NCI-H748 (cell line): Measurements from ENCODE around the gene PPP1R12B.
A peak's percentile ranks its signal among the peaks of the same experiment; 100 is the strongest.
"Not testable (repeated sequence)": the region's sequence is repeated elsewhere in the genome, so short reads cannot be mapped to it uniquely, and the experiment has no call there.

Source experiments
- DNase-seq: peaks from one replicate; lab custom pipeline; 2025; ENCODE audit not compliant: unreplicated experiment; lab: John Stamatoyannopoulos, UW

Gene PPP1R12B

GRCh38 chr1:202439308-202439707 is 90.8 kb downstream of the PPP1R12B start:
- DNase-seq, result no peak

- not testable (repeated sequence) for DNase-seq
These were observed 99.6 kb downstream of the PPP1R12B start for GRCh38 chr1:202448140-202448539.

GRCh38 chr1:202451641-202452040 is 103.1 kb downstream of the PPP1R12B start:
- DNase-seq, result not testable (repeated sequence)

- no peak for DNase-seq
These were observed 104.0 kb downstream of the PPP1R12B start for GRCh38 chr1:202452508-202452907.

- not testable (repeated sequence) for DNase-seq
These were observed 108.1 kb downstream of the PPP1R12B start for GRCh38 chr1:202456372-202457169.

GRCh38 chr1:202458651-202459050 is 110.2 kb downstream of the PPP1R12B start:
- peak; percentile 64 for DNase-seq

- DNase-seq, result not testable (repeated sequence)
These were observed 111.1 kb downstream of the PPP1R12B start for GRCh38 chr1:202459470-202460142.

GRCh38 chr1:202460143-202460495 is 111.6 kb downstream of the PPP1R12B start:
- DNase-seq, result not testable (repeated sequence)

- no peak for DNase-seq
These were observed 114.0 kb downstream of the PPP1R12B start for GRCh38 chr1:202462342-202463076.

- DNase-seq, result peak; percentile 30
These were observed 115.7 kb downstream of the PPP1R12B start for GRCh38 chr1:202464153-202464742.

GRCh38 chr1:202465644-202466270 is 117.3 kb downstream of the PPP1R12B start:
- not testable (repeated sequence) for DNase-seq

- DNase-seq, result not testable (repeated sequence)
These were observed 117.8 kb downstream of the PPP1R12B start for GRCh38 chr1:202466339-202466738.

- DNase-seq, result not testable (repeated sequence)
These were observed 118.9 kb downstream of the PPP1R12B start for GRCh38 chr1:202467381-202467780.

GRCh38 chr1:202468695-202469094 is 120.2 kb downstream of the PPP1R12B start:
- not testable (repeated sequence) for DNase-seq

- not testable (repeated sequence) for DNase-seq
These were observed 120.6 kb downstream of the PPP1R12B start for GRCh38 chr1:202469123-202469522.

- no peak for DNase-seq
These were observed 122.7 kb downstream of the PPP1R12B start for GRCh38 chr1:202471246-202471645.

GRCh38 chr1:202472347-202473124 is 124.0 kb downstream of the PPP1R12B start:
- DNase-seq, result not testable (repeated sequence)

- DNase-seq, result not testable (repeated sequence)
These were observed 125.0 kb downstream of the PPP1R12B start for GRCh38 chr1:202473266-202474045.

GRCh38 chr1:202479661-202480060 is 131.2 kb downstream of the PPP1R12B start:
- DNase-seq, result not testable (repeated sequence)
